GM19035 (cell line): ENCODE data around the gene CAPG.

Experiments
- ATAC-seq: cut with Tn5 transposase; IDR thresholded peaks from one replicate; pipeline ENCODE4 v1.9.1; 2021; ENCODE audit not compliant: unreplicated experiment

CAPG gene

DNA sequence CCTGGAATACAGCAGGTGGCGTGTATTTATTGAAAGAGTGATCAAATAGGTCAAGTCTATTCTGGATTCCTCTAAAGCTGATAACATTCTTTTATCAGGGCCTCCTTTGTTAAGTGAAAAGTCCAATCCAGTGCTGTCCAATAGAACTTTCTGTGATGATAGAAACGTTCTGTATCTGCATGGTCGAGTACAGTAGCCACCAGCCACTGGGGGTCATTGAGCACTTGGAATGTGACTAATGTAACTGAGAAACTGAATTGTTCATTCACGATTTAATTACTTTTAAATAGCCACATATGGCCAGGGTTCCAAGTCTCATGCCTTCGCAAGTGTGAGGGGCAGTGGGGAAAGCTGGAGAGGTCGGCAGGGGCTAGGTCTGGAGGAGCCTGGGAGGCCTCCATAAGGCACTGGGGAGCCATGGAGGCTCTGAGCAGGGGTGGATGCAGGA, 28.9 kb upstream of the CAPG start:
- no peak for ATAC-seq

DNA sequence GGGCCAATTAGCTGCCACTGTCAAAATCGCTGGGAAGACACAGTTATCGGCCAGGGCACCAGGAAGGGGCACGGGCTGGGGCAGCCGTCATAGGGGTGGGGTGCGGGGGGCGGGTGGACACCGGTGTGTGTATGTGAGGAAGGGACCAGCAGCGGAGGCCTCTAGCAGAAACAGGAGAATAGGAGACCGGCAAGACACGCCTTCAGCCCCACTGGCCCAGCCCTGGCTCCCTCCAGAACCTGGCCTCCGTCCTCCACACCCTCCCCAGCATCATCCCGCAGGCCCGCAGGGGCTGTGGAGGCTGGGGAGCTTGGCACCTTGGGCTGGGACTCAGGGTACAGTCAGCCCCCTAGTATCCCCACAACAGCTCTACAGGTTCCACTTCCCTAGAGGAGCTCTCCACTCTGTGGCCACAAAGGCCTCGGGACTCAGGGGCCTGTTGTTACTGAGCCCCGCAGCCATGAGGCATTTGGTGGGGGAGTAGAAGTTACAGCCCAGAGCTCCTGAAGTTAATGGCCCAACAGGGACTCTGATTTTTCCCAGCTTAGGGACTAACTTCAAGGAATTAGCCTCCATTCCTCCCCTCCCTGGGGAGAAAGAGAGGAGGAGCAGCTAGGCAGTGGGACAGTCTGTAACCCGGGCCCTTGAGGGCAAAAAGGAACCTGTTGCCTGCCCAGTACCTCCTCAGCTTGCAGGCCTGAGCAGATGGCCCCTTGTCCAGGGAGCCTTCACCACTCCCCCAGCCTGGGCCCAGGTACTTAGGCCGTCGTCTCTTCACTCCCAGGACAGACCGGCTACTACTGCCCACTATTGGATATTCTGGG, 28.2 kb upstream of the CAPG start:
- no peak for ATAC-seq

DNA sequence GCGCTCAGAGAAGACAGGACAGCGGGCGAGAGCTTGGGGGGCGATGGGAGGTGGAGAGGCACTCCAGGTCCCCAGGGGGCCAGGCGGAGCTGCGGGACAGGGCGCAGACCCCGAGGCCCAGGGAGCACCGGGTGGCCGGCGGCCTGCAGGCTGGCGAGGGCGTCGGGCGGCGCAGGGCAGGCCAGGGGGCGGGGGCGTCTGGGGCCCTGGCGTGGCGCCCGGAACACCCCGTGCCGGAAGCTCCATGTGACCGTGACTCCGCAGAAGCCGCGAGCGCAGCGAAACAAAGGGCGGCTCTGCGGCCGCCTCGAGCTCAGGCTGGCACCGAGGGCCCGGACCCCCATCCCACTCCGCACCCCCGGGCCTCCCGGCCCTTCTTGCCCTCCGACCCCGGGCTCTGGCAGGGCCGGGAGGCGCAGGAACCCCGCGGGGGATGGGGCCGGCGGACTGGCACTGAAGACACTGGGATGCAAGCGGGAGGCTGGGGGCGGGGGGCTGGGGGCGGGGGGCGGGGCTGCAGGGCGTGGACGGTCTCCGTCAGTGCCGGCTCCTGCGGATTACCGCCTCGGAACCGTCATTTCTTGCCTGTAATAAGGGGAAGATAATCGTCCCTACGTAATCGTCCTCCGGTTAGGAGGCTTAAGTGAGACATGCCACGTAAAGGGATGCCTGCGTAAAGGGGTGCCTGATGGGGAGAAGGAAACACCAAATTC, 27.5 kb upstream of the CAPG start:
- peak; percentile 79 for ATAC-seq

DNA sequence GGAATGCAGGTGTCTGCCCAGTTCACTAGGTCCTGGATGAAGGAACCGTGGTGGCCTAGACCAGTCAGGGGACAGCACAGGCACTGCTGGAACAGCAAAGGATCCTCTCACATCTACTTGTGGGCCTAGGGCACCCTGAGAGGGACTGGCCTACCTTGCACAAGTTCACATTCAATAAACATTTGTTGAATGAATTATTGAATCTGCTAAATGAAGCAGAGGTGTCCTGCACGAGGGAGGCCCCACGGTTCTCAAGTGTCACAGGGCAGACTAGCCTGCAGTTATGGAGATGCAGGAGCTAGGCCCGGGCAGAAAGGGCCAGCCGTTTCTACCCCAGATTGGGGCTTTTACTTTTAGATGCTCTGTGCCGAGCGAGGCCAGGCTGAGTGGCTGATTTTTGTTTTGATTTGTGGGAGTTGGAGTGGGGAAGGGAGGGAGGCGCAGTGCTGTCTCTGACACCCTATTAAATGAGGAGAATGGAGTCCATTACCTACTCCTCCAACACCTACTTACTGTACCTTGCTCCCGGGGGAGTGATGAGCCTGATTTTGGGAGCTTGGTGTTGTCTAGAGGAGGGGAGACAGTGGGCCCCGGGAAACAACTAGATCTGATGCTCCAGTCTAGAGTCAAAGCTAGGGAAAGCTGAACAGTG, 26.8 kb upstream of the CAPG start:
- no peak for ATAC-seq

DNA sequence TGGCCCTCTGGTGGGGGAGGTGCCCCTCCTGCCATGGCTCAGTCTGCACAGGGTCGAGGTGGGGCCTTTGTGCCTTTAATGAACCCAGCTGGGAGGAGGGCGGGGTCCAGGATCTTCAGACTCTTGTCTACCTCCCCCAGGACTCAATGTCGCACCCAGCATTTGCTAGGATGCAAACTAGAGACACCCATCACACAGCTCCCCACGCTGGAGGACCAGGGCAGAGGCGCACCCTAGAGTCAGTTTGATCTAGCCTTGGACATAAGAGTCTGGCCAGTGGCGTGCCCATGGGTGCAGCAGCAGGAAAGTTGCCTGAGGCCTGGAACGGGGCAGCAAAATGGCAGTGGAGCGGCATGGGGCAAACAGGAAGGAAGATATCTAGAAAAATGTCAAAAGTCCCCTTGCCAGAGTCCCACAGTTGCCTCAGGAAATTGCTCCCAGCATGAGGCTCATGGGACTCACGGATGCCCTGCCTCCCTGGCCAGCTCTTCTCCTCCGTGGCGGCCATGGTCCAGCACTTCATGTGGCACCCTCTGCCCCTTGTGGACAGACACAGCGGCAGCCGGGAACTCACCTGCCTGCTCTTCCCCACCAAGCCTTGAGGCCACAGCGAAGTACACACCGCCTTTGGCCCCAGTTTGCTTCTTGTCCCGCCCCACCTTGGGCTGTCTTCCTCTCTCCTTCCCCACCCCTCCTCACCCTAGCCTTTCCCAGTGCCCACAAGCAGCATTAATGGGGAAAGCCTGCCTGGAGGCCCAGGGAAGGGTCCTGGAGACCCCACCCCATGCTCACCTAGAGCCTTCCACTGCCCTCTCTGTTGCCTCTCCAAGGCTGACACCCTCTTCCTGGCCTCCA, 26.0 kb upstream of the CAPG start:
- ATAC-seq: no peak

DNA sequence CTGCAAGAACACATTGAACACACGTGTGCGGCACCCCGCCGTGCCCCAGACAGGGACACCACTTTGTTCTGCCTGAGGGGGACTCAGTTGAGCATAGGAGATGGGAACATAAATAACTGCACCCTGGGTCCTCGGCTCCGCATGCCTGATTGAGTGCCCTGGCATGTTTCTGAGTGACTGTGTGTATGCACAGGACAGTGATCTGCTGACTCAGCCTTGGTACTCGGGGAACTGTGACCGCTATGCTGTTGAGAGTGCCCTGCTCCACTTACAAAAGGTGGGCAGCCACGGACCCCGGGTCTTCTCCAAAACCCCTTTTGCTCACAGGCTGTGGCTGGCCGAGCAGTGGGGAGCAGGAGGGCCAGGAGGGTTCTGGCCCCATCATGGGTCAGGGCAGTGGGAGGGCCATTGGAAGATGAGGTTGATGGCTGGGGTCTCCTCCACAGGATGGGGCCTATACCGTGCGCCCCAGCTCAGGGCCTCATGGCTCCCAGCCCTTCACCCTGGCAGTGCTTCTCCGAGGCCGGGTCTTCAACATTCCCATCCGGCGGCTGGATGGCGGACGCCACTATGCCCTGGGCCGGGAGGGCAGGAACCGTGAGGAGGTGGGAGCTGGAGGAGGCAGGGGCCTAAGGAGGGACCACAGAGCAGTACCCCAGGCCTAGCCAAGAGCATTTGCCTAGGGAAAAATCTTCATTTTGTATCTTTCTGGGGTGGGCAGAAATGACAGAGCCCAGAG, 25.2 kb upstream of the CAPG start:
- no peak for ATAC-seq

DNA sequence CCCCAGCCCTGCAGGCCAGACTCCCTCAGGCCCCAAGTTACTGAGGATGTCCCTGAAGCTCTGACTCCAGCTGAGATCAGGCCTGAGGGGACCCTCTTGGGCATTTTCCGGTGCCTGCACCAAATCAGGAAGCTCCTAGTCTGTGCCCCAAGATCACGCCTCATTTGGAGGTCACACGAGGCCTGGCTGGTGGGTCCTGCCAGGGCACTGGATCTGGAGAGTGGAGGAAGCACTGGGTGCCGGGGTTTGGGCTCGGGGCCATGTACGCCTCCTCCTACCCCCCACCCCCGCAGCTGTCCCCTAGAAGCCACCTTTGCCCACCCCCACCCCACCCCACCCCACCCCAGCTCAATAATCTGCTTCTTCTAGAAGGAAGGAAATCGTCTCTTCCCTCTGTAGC, 24.5 kb upstream of the CAPG start:
- ATAC-seq: no peak

DNA sequence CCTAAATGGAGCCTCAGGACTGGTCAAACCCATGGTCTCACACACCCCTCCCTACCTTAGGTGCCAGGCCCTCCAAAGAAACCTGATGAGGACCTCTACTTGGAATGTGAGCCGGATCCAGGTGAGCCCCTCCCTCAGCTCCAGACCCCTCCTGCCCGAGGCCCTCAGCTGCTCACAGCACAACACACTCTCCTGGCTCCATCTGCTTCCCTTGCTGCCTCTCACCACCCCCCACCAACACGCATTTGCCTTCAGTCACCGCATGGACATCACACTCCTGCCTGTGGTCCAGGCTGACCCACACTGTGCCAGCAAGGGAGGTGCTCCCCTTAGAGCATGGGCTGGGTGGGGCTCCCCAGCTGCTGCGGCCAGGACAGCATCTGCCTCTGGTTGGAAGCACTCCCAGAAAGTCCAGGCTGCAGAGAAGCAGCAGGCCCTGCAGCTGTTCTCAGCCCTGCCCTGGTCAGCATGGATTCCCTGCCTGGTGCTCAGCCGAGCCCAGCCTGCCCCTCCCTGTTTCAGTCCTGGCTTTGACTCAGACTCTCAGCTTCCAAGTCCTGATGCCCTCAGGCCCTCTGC, 23.4 kb upstream of the CAPG start:
- no peak for ATAC-seq

DNA sequence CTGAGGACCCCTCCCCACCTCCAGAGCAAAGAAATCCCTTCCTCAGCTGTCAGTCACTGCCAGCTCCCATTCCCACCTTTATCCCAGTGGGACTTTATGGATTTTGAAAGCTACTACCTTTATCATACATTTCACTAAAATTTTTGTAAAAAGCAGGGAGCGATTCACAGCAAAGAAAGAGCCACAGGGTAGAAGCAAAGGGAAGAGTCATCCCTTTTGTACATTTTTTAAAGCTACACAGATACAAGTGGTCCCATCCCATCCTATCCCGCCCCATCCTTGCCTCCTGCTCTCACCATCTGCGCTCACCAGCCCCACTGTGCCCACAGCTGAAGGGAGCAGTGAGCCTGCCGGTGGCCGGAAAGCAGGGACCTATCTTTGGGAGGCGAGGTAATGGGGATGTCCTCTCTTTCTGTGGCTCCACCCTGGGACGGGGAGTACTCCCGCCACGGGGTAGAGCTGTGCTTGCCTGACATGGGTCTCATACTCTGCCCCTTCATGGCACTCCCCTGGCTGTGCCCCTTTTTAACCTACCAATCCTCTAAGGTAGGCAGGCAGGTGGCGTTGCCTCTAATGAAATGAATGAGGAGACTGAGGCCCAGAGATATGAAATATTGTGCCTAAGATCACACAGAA, 21.5 kb upstream of the CAPG start:
- no peak for ATAC-seq

DNA sequence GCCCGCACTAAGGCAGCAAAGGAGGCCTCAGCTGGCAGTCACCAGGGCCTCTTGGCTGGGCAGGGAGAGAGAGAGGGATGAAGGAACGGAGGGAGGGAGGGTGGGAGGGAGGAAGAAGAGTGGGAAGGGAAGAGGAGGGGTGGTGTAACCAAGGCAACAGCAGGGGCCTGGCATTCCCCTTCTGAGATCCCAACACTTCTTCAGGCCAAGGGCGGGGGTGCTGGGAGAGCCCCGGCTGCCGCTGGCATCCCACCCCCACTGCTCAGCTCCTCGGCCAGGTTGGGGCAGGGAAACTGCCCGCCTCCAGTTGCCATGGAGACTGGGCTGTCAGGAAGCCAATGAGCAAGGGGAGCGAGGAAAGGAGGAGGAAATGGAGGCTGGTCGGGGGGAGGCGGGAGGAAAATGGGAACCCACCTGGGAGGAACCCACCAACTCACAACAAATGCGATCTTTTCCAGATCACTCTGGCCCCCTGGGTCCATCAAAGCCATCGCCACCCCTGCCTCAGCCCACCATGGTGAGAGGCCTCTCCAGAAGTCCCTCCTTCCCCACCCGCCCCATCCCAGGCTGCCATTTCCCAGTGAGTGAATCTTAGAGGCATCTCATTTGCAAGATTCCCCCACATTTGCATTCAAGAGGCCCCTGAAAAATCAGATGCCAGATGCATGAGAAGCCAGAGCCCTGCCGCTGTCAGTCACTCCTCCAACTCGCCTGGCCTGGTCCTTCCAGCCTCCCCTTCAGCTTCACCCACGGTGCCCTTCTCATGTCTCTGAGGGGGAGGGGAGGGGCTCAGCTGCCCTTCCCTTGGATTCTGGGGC, 20.8 kb upstream of the CAPG start:
- no peak for ATAC-seq

DNA sequence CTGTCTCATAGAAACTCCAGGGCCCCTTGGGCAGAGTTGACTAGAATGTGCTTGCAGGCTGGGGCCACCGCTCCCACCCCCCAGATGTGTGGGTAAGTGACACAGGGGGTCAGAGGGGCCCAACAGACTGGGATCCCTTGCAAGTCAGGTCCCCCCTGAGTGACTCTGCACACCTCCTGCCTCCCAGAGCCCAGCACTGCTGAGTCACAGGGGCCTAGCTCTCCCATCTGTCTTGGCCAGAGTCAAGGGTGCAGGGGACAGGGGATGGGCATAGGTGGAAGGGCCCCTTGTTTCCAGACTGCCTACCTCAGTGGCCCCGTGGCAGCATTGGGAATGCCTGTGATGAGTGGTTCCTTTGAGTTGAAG, 19.7 kb upstream of the CAPG start:
- ATAC-seq: no peak

DNA sequence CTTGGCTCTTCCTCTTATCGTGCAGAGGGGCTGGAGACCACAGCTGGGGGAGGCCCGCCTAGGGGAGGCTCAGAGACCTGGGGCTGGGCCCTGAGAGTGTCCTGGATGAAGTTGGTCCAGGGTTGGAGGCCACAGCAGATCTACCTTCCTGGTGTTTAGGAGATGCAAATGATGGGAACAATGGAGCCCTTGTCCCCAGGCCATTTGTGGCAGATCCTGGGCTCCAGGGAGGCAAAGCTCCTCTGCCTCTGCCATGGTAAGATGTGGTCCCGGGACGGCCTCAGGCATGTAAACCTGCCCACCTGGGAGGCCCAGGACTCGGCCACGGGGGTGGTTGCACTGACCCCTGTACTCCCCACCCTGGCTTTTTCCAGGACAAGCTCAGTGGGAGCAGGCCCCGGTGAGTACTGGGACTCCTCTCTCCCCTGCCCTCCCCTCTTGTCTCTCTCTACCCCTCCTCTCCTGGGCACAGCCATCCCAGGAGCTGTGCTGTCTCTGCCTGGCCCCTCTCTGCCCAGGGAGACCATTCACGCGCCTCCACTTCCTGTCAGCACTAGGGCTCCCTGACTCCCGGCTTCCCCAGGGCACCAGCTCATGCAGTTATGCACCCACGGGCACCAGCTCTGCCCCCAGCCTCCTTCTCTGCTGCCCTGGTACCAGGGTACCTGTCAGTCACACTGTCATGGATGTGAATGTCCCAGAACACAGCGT, 19.2 kb upstream of the CAPG start:
- ATAC-seq: no peak

DNA sequence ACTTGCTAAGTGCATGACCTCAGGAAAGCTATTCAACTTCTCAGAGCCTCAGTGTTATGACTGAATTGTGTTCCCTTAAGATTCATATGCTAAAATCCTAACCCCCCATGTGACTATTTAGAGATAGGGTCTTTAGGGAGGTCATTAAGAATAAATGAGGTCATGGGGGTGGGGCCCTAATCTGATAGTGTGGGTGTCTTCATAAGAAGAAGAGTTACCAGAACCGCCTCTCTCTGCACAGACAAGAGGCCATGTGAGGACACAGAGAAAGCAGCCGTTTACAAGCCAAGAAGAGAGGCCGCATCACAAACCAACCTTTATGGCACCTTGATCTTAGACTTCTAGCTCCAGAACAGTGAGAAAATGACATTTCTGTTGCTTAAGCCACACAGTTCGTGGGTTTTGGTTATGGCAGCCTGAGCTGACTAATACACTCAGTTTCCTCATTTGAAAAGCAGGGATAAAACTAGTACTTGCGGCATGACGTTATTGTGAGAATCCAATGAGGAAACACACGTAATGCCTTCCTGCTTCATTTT, 18.2 kb upstream of the CAPG start:
- ATAC-seq: no peak

DNA sequence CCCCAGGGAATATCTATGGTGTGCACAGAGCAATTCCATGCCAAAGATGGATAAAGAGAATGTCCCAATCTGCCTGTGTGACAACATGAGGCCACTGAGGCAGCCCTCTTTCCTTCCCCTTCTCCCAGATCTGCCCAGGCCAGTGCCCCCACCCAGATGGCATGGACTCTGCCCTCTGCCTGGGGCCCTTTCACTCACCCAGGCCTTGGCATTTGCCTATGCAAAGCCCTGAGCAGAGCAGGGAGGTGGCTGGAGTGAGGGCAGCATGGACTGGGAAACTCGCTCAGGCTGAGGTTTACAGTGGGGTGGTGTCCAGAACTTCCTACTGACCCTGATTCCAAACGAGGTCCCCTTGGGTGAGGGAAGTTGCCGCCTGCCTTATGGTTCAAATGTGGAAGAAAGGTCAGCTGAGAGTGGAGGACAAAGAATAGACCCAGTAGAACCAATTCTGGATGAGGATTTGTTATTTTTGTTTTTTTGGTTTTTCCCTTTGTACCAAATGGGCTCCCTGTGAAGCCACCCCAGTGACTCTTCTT, 17.2 kb upstream of the CAPG start:
- no peak for ATAC-seq

DNA sequence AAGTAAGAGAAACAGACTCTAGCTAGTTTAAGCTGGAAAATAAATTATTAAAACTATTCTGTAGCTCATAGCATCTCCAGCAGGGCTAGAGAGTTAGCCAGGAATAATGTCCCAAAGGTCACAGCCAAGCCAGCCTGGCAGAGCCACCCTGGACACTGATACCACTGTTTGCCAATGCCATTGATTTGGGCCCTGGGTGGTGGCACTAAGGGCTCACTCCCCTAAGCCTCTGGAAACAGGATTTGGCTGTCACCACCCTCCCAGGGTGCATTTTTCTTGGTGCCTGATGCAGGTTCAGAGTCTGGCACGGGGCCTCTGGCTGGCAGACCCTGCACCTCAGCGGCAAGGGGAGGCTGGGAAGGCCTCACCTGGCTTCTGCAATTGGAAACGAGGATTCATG, 15.4 kb upstream of the CAPG start:
- no peak for ATAC-seq

DNA sequence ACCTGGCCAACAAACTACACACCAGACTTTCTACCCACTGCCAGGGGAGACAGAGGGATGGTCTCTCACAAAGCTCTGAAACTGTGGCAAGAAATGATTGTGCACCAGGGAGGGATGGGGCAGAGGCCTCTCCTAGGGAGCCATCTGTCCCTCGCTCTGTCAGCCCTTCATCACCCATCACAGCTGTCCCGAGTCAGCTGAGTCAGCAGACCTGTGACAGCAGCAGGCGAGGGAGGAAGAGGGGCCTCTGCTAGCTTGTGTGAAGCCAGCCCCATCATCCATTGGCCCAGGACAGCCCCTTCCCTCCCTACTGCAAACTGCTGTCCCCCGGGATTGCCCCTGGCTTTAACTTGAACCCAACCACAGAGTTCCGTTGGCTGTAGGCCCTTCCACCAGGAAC, 13.4 kb upstream of the CAPG start:
- no peak for ATAC-seq

DNA sequence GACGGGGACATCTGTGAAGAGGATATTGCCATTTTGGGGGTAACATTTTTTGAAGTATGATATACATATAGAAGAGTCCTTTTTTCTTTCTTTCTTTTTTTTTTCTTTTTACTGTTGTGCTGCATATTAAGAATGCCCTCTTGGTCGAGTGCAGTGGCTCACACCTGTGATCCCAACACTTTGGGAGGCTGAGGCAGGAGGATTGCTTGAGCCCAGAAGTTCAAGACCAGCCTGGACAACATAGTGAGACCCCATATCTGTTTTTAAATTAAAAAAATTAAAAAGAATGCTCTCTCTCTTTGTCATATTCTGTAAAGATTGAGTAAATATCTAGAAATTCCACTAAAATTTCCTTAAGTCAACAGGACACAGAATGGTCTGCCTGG, 11.9 kb upstream of the CAPG start:
- no peak for ATAC-seq
